Retinal pigment epithelial cell (primary cell): Measurements from ENCODE around the gene LYPD1.

ENCODE experiments used
- DNase-seq: peaks from one replicate; pipeline ENCODE4 v3.0.0-alpha.2; 2010; ENCODE audit warnings: low read depth
- H3K4me3 ChIP-seq: 2 replicates; pipeline ENCODE4 v1.5.1; 2011; ENCODE audit warnings: mild to moderate bottlenecking, low read length, control low read depth, moderate library complexity
- CTCF ChIP-seq: conservative IDR thresholded peaks from 2 replicates; pipeline ENCODE4 v1.5.1; 2011; ENCODE audit warnings: low read depth, low read length, control low read depth, inconsistent platforms

Gene LYPD1

GRCh38 chr2:132627536-132627935 lies 42.5 kb downstream of the LYPD1 start:
- no peak for TF ChIP-seq CTCF
- H3K4me3 ChIP-seq = no peak overlapping the region
- no peak for DNase-seq

GRCh38 chr2:132623096-132623839 lies 46.7 kb downstream of the LYPD1 start:
- no peak overlapping the region for H3K4me3 ChIP-seq
- TF ChIP-seq CTCF = no peak
- no peak for DNase-seq

GRCh38 chr2:132621131-132621875 lies 48.7 kb downstream of the LYPD1 start:
- no peak overlapping the region for H3K4me3 ChIP-seq
- no peak for TF ChIP-seq CTCF
- no peak for DNase-seq

- no peak for TF ChIP-seq CTCF
- no peak for DNase-seq
These were observed 49.9 kb downstream of the LYPD1 start for GRCh38 chr2:132620115-132620514.

GRCh38 chr2:132618734-132619133 lies 51.3 kb downstream of the LYPD1 start:
- DNase-seq = no peak
- no peak for TF ChIP-seq CTCF
- no peak overlapping the region for H3K4me3 ChIP-seq

More at GRCh38 chr2:132620115-132620514, 49.9 kb downstream of the LYPD1 start:
- no peak overlapping the region for H3K4me3 ChIP-seq

- no peak for TF ChIP-seq CTCF
- no peak overlapping the region for H3K4me3 ChIP-seq
These were observed 52.0 kb downstream of the LYPD1 start for GRCh38 chr2:132617989-132618388.

More at GRCh38 chr2:132617989-132618388, 52.0 kb downstream of the LYPD1 start:
- no peak for DNase-seq
